Measurements from ENCODE around the gene AMBRA1.
"Not testable (repeated sequence)": the region's sequence is repeated elsewhere in the genome, so short reads cannot be mapped to it uniquely, and the experiment has no call there.

AMBRA1 gene

GRCh38 chr11:46380340-46381047 lies 213.3 kb downstream of the AMBRA1 start:
- peak; percentile 46 to 62 for DNase-seq

GRCh38 chr11:46379482-46380293 lies 214.1 kb downstream of the AMBRA1 start:
- DNase-seq, result not testable (repeated sequence)

GRCh38 chr11:46378811-46379481 lies 214.9 kb downstream of the AMBRA1 start:
- no peak for DNase-seq

GRCh38 chr11:46378296-46378695 lies 215.5 kb downstream of the AMBRA1 start:
- no peak for DNase-seq

GRCh38 chr11:46377831-46378230 lies 216.0 kb downstream of the AMBRA1 start:
- DNase-seq, result no peak

GRCh38 chr11:46377290-46377689 lies 216.5 kb downstream of the AMBRA1 start:
- DNase-seq, result no peak

GRCh38 chr11:46376258-46377050 lies 217.4 kb downstream of the AMBRA1 start:
- no peak for DNase-seq

- DNase-seq, result no peak
Observed at GRCh38 chr11:46375392-46376101, 218.3 kb downstream of the AMBRA1 start.

- no peak for DNase-seq
Observed at GRCh38 chr11:46374815-46375214, 219.0 kb downstream of the AMBRA1 start.

GRCh38 chr11:46373787-46374740 lies 219.8 kb downstream of the AMBRA1 start:
- DNase-seq, result no peak

GRCh38 chr11:46372501-46372900 lies 221.3 kb downstream of the AMBRA1 start:
- not testable (repeated sequence) for DNase-seq

- no peak for DNase-seq
Observed at GRCh38 chr11:46372086-46372485, 221.7 kb downstream of the AMBRA1 start.

- not testable (repeated sequence) for DNase-seq
Observed at GRCh38 chr11:46371262-46371661, 222.6 kb downstream of the AMBRA1 start.

GRCh38 chr11:46370253-46370652 lies 223.6 kb downstream of the AMBRA1 start:
- no peak for DNase-seq

GRCh38 chr11:46369458-46370152 lies 224.2 kb downstream of the AMBRA1 start:
- peak; percentile 43 to 64 for DNase-seq

- DNase-seq, result no peak
Observed at GRCh38 chr11:46367916-46368267, 225.9 kb downstream of the AMBRA1 start.

GRCh38 chr11:46367244-46367915 lies 226.4 kb downstream of the AMBRA1 start:
- DNase-seq, result peak; percentile 62 to 67

GRCh38 chr11:46366661-46367161 lies 227.1 kb downstream of the AMBRA1 start:
- DNase-seq, result no peak

- no peak for DNase-seq
Observed at GRCh38 chr11:46366260-46366659, 227.6 kb downstream of the AMBRA1 start.

All from inflammatory macrophage (primary cell).